SK-N-SH (cell line): ENCODE data around the gene FCHSD2. TPM values are rescaled to one million over a fixed set of nuclear protein-coding genes. Genes with fewer than 3 reads are reported as not detected.

Source experiments
- CTCF ChIA-PET: fragments of 300-600, 350-600 bp; formaldehyde crosslinking; extraction: SDS; loops from one replicate; lab custom pipeline; 2021; lab: Yijun Ruan, JAX
- POLR2A ChIA-PET: fragments of 350-600 bp; sonication (Branson Sonifier 250); formaldehyde crosslinking; extraction: SDS; loops from one replicate; lab custom pipeline; 2020; ENCODE audit warnings: antibody characterized with exemption, inconsistent platforms; lab: Yijun Ruan, JAX
- DNase-seq: peaks from one replicate; pipeline ENCODE4 v3.0.0; 2012
- H2AFZ ChIP-seq: fragments of 200-600 bp; sonication (generic); 2 replicates; pipeline ENCODE4 v1.8.1; 2016; ENCODE audit warnings: antibody characterized with exemption, mild to moderate bottlenecking, low read depth
- H3F3A ChIP-seq: fragments of 200-600 bp; sonication (generic); replicated peaks from 2 replicates; pipeline ENCODE3; 2016; ENCODE audit warnings: antibody characterized with exemption, mild to moderate bottlenecking; ENCODE audit not compliant: insufficient read depth
- H3K27ac ChIP-seq, 2 experiments: fragments of 200-500 bp in 1 of 2; fragments of 200-600 bp in 1 of 2; sonication (Bioruptor generic) in 1 of 2; sonication (generic), shearing (Covaris generic) in 1 of 2; 2 replicates each; pipeline versions ENCODE4 v1.5.1 to v1.6.1; 2014 to 2016; ENCODE audit warnings: low read depth in 2 of 2, inconsistent platforms in 1 of 2, low read length in 1 of 2, mild to moderate bottlenecking in 1 of 2, mixed read lengths in 1 of 2
- H3K27me3 ChIP-seq: fragments of 200-600 bp; sonication (generic), shearing (Covaris generic); 2 replicates; pipeline ENCODE4 v1.6.1; 2016; ENCODE audit warnings: mixed run types; ENCODE audit not compliant: insufficient read depth
- H3K36me3 ChIP-seq, 2 experiments: fragments of 200-500 bp in 1 of 2; fragments of 200-600 bp in 1 of 2; sonication (Bioruptor generic) in 1 of 2; sonication (generic) in 1 of 2; replicated peaks in 1 of 2; 2 replicates each; pipeline versions ENCODE3 to v1.5.1; 2014 to 2016; ENCODE audit warnings: low read length in 1 of 2, mild to moderate bottlenecking in 1 of 2; ENCODE audit not compliant: insufficient read depth in 2 of 2, control insufficient read depth in 1 of 2
- H3K4me1 ChIP-seq, 2 experiments: fragments of 200-500 bp in 1 of 2; fragments of 200-600 bp in 1 of 2; sonication (Bioruptor generic) in 1 of 2; sonication (generic), shearing (Covaris generic) in 1 of 2; 2 replicates each; pipeline versions ENCODE4 v1.5.1 to v1.6.1; 2014 to 2016; ENCODE audit warnings: low read depth in 1 of 2, low read length in 1 of 2, mixed run types in 1 of 2; ENCODE audit not compliant: insufficient read depth in 2 of 2, control insufficient read depth in 1 of 2
- H3K4me2 ChIP-seq: fragments of 200-600 bp; sonication (generic), shearing (Covaris generic); 2 replicates; pipeline ENCODE4 v1.6.1; 2017; ENCODE audit warnings: mixed run types
- H3K4me3 ChIP-seq, 2 experiments: fragments of 200-500 bp in 1 of 2; fragments of 200-600 bp in 1 of 2; sonication (Bioruptor generic) in 1 of 2; sonication (generic), shearing (Covaris generic) in 1 of 2; 2 replicates each; pipeline versions ENCODE4 v1.5.1 to v1.8.1; 2014 to 2016; ENCODE audit warnings: low read depth in 2 of 2, inconsistent platforms in 1 of 2, low read length in 1 of 2, mild to moderate bottlenecking in 1 of 2, mixed read lengths in 1 of 2, moderate library complexity in 1 of 2
- H3K79me2 ChIP-seq: fragments of 200-600 bp; sonication (generic); 2 replicates; pipeline ENCODE4 v1.8.1; 2017; ENCODE audit warnings: mild to moderate bottlenecking; ENCODE audit not compliant: insufficient read depth
- H3K9ac ChIP-seq: fragments of 200-600 bp; sonication (generic); 2 replicates; pipeline ENCODE4 v1.6.1; 2017; ENCODE audit warnings: mixed run types
- H3K9me2 ChIP-seq: fragments of 200-600 bp; sonication (generic); 2 replicates; pipeline ENCODE4 v1.6.1; 2017; ENCODE audit warnings: mixed run types
- H3K9me3 ChIP-seq: fragments of 200-600 bp; sonication (generic); 2 replicates; pipeline ENCODE4 v1.6.1; 2017; ENCODE audit warnings: mixed run types, mild to moderate bottlenecking, moderate library complexity
- H4K20me1 ChIP-seq: fragments of 200-600 bp; sonication (generic); 2 replicates; pipeline ENCODE4 v1.6.1; 2017; ENCODE audit warnings: mild to moderate bottlenecking, mixed run types; ENCODE audit not compliant: insufficient read depth
- EZH2phosphoT487 ChIP-seq: fragments of 200-600 bp; sonication (generic); IDR thresholded peaks from 2 replicates; pipeline ENCODE4 v1.6.1; 2017; ENCODE audit warnings: low read depth, mixed run types, mild to moderate bottlenecking, antibody characterized with exemption, moderate library complexity, borderline replicate concordance
- FOSL2 ChIP-seq: IDR thresholded peaks from 2 replicates; pipeline ENCODE4 v1.4.0; 2012; ENCODE audit warnings: low read depth, mild to moderate bottlenecking, moderate library complexity, borderline replicate concordance
- FOXJ3 ChIP-seq: sonication (generic); formaldehyde crosslinking; IDR thresholded peaks from 2 replicates; pipeline ENCODE4 v1.5.1; 2020; ENCODE audit warnings: mild to moderate bottlenecking, missing genetic modification reagents
- FOXM1 ChIP-seq: IDR thresholded peaks from 2 replicates; pipeline ENCODE4 v1.4.0; 2012; ENCODE audit warnings: low read depth, mild to moderate bottlenecking
- JUND ChIP-seq: IDR thresholded peaks from 2 replicates; pipeline ENCODE4 v1.4.0; 2012
- MXI1 ChIP-seq: IDR thresholded peaks from 2 replicates; pipeline ENCODE4 v1.6.1; 2012; ENCODE audit warnings: mild to moderate bottlenecking, low read depth, low read length, improper control_type of control experiment
- NFIC ChIP-seq: IDR thresholded peaks from 2 replicates; pipeline ENCODE4 v1.4.0; 2012; ENCODE audit warnings: borderline replicate concordance
- POLR2AphosphoS5 ChIP-seq: IDR thresholded peaks from 2 replicates; pipeline ENCODE4 v1.6.1; 2012; ENCODE audit warnings: low read depth, low read length
- RAD21 ChIP-seq: IDR thresholded peaks from 2 replicates; pipeline ENCODE4 v1.6.1; 2012; ENCODE audit warnings: mild to moderate bottlenecking, low read length
- RCOR1 ChIP-seq: fragments of 150-350 bp; IDR thresholded peaks from 2 replicates; pipeline ENCODE4 v1.6.1; 2017; ENCODE audit warnings: antibody characterized with exemption, low read length
- RFX5 ChIP-seq: IDR thresholded peaks from 2 replicates; pipeline ENCODE4 v1.6.1; 2012; ENCODE audit warnings: mild to moderate bottlenecking, improper control_type of control experiment, low read length
- SIN3A ChIP-seq: IDR thresholded peaks from 2 replicates; pipeline ENCODE4 v1.6.1; 2012; ENCODE audit warnings: low read depth, mild to moderate bottlenecking, low read length, moderate library complexity, borderline replicate concordance
- TAF1 ChIP-seq: IDR thresholded peaks from 2 replicates; pipeline ENCODE4 v1.6.1; 2012; ENCODE audit warnings: low read depth, mild to moderate bottlenecking, low read length, moderate library complexity, borderline replicate concordance
- TCF12 ChIP-seq: IDR thresholded peaks from 2 replicates; pipeline ENCODE4 v1.4.0; 2012
- USF2 ChIP-seq: fragments of 150-350 bp; IDR thresholded peaks from 2 replicates; pipeline ENCODE4 v1.6.1; 2017; ENCODE audit warnings: antibody characterized with exemption, low read length, low read depth, borderline replicate concordance
- YY1 ChIP-seq: IDR thresholded peaks from 2 replicates; pipeline ENCODE4 v1.4.0; 2012; ENCODE audit warnings: low read depth, mild to moderate bottlenecking
- WGBS: methylation state at CpG from one replicate; pipeline ENCODE4 v1.1.6; 2017; ENCODE audit warnings: low lambda C conversion rate; 5-methylcytosine and 5-hydroxymethylcytosine counted together
- polyA plus RNA-seq, 3 experiments: library from polyadenylated mRNA; depleted of rRNA; stranded (reverse); fragments of >200 nt; gene quantifications; 2 replicates each; pipeline ENCODE4 v1.2.3, GENCODE V29; 2012
- TF ChIP-seq, protein P1 (sequence below): IDR thresholded peaks from 2 replicates; pipeline ENCODE4; 2012
- TF ChIP-seq, protein P2 (sequence below): IDR thresholded peaks from 2 replicates; pipeline ENCODE4 v1.4.0; 2012; ENCODE audit warnings: low read depth, borderline replicate concordance
- TF ChIP-seq, protein P3 (sequence below): fragments of 150-350 bp; IDR thresholded peaks from 2 replicates; pipeline ENCODE4 v1.6.1; 2016; ENCODE audit warnings: mild to moderate bottlenecking, low read depth, low read length

FCHSD2 gene
- polyA plus RNA-seq, 1 of the 3 experiments (the other 2 are of a cell fraction), result 10.4 TPM

DNA sequence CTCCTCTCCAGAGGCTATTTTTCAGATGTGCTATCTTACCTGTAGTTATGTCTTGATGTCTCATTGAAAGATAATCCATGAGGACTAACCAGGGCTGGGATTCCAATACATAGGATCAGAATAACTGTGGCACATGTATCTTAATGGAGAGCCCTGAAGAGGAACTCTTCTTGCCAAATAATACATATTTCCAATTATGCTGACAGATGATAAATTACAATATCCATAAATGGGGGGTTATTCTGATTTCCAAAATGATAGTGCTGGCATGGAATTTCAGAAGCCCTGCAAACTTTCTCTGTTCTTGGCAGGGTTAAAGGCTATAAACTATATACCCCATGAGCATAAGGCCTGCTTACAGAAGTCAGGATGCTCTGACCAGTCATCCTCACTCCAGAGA lies 173.7 kb downstream of the FCHSD2 start:
- no peak for DNase-seq
- no peak overlapping the region for H2AFZ ChIP-seq
- no peak overlapping the region for H3K9ac ChIP-seq
- peaks cover 18% of the 10 kb centered on the region for H3F3A ChIP-seq
- H3K9me3 ChIP-seq, result no peaks in the 10 kb centered on the region
- peaks cover 3 to 8% of the 10 kb centered on the region in 2 experiments for H3K36me3 ChIP-seq
- H3K4me2 ChIP-seq, result no peak overlapping the region
- no peaks in the 10 kb centered on the region for H3K9me2 ChIP-seq
- POLR2A ChIA-PET, result no interaction called here
- no peaks in the 10 kb centered on the region for H4K20me1 ChIP-seq
- CTCF ChIA-PET, result no interaction called here
- H3K27ac ChIP-seq, result no peak overlapping the region
- peaks cover 0 to 24% of the 10 kb centered on the region in 2 experiments; a peak in 2 of 4 replicates for H3K4me1 ChIP-seq
- no peaks in the 10 kb centered on the region for H3K79me2 ChIP-seq
- TF ChIP-seq, protein P1, sequence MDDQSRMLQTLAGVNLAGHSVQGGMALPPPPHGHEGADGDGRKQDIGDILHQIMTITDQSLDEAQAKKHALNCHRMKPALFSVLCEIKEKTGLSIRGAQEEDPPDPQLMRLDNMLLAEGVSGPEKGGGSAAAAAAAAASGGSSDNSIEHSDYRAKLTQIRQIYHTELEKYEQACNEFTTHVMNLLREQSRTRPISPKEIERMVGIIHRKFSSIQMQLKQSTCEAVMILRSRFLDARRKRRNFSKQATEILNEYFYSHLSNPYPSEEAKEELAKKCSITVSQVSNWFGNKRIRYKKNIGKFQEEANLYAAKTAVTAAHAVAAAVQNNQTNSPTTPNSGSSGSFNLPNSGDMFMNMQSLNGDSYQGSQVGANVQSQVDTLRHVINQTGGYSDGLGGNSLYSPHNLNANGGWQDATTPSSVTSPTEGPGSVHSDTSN, result peak; percentile 17; the same call in 1 of the 2 replicates
- TF ChIP-seq POLR2AphosphoS5 (no peak), TCF12 (peak; percentile 22; the same call in 1 of the 2 replicates)
- TF ChIP-seq, all 33 proteins: peak for 2
- Histone ChIP-seq H3K4me3 (no peak overlapping the region), H3K27me3 (no peaks in the 10 kb centered on the region)

GRCh38 chr11:72965672-72966071 lies 176.4 kb downstream of the FCHSD2 start:
- TF ChIP-seq SIN3A (no peak), MXI1 (no peak), YY1 (no peak), NFIC (no peak), FOXJ3 (CRISPR knock-in tag) (no peak), JUND (no peak), RFX5 (no peak), USF2 (no peak), FOSL2 (no peak), TAF1 (no peak), RAD21 (no peak), FOXM1 (no peak), EZH2phosphoT487 (no peak), RCOR1 (no peak)
- TF ChIP-seq, protein P2, sequence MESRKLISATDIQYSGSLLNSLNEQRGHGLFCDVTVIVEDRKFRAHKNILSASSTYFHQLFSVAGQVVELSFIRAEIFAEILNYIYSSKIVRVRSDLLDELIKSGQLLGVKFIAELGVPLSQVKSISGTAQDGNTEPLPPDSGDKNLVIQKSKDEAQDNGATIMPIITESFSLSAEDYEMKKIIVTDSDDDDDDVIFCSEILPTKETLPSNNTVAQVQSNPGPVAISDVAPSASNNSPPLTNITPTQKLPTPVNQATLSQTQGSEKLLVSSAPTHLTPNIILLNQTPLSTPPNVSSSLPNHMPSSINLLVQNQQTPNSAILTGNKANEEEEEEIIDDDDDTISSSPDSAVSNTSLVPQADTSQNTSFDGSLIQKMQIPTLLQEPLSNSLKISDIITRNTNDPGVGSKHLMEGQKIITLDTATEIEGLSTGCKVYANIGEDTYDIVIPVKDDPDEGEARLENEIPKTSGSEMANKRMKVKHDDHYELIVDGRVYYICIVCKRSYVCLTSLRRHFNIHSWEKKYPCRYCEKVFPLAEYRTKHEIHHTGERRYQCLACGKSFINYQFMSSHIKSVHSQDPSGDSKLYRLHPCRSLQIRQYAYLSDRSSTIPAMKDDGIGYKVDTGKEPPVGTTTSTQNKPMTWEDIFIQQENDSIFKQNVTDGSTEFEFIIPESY, result no peak
- TF ChIP-seq, protein P3, sequence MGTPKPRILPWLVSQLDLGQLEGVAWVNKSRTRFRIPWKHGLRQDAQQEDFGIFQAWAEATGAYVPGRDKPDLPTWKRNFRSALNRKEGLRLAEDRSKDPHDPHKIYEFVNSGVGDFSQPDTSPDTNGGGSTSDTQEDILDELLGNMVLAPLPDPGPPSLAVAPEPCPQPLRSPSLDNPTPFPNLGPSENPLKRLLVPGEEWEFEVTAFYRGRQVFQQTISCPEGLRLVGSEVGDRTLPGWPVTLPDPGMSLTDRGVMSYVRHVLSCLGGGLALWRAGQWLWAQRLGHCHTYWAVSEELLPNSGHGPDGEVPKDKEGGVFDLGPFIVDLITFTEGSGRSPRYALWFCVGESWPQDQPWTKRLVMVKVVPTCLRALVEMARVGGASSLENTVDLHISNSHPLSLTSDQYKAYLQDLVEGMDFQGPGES, result no peak
- 91% methylated on average over 1 of the region's 1 CpG for WGBS
- Histone ChIP-seq H4K20me1 (no peaks in the 10 kb centered on the region), H3F3A (peaks cover 16% of the 10 kb centered on the region), H3K27ac (no peak overlapping the region), H3K4me2 (no peak overlapping the region), H3K9me2 (no peaks in the 10 kb centered on the region), H3K4me1 (peaks cover 0 to 14% of the 10 kb centered on the region in 2 experiments; a peak in 2 of 4 replicates), H3K9me3 (no peaks in the 10 kb centered on the region), H3K9ac (no peak overlapping the region), H3K4me3 (no peak overlapping the region), H3K27me3 (no peaks in the 10 kb centered on the region), H3K36me3 (peaks cover 0 to 5% of the 10 kb centered on the region in 2 experiments), H2AFZ (no peak overlapping the region), H3K79me2 (no peaks in the 10 kb centered on the region)
- CTCF ChIA-PET, result no interaction called here
- DNase-seq, result no peak
- POLR2A ChIA-PET, result no interaction called here
